ENCODE results near the gene EXOSC10. TPM values are rescaled to one million over a fixed set of nuclear protein-coding genes. Genes with fewer than 3 reads are reported as not detected.
"Not testable (repeated sequence)": the region's sequence is repeated elsewhere in the genome, so short reads cannot be mapped to it uniquely, and the experiment has no call there.

Gene EXOSC10
- total RNA-seq, 2 experiments from 2014 or later, result 80.9 to 93.2 TPM

GRCh38 chr1:11045428-11046269 lies 54.0 kb downstream of the EXOSC10 start:
- Mint-ChIP-seq H3K27ac (no peak overlapping the region), H3K9me3 (no peaks in the 10 kb centered on the region), H3K36me3 (no peaks in the 10 kb centered on the region), H3K27me3 (no peaks in the 10 kb centered on the region), H3K4me1 (no peaks in the 10 kb centered on the region), H3K4me3 (no peak overlapping the region)
- DNase-seq, result no peak

GRCh38 chr1:11044849-11045427 lies 54.7 kb downstream of the EXOSC10 start:
- H3K36me3 Mint-ChIP-seq, result no peaks in the 10 kb centered on the region
- H3K4me3 Mint-ChIP-seq, result no peak overlapping the region
- H3K4me1 Mint-ChIP-seq, result no peaks in the 10 kb centered on the region
- H3K27me3 Mint-ChIP-seq, result no peaks in the 10 kb centered on the region
- no peaks in the 10 kb centered on the region for H3K9me3 Mint-ChIP-seq
- H3K27ac Mint-ChIP-seq, result no peak overlapping the region
- DNase-seq, result no peak

- DNase-seq, result no peak
- H3K27ac Mint-ChIP-seq, result no peak overlapping the region
- H3K27me3 Mint-ChIP-seq, result no peaks in the 10 kb centered on the region
- no peaks in the 10 kb centered on the region for H3K4me1 Mint-ChIP-seq
- no peaks in the 10 kb centered on the region for H3K36me3 Mint-ChIP-seq
- H3K9me3 Mint-ChIP-seq, result no peaks in the 10 kb centered on the region
- no peak overlapping the region for H3K4me3 Mint-ChIP-seq
Observed at GRCh38 chr1:11044086-11044848, 55.4 kb downstream of the EXOSC10 start.

- Mint-ChIP-seq H3K9me3 (no peaks in the 10 kb centered on the region), H3K27ac (no peak overlapping the region), H3K27me3 (no peaks in the 10 kb centered on the region), H3K4me1 (no peaks in the 10 kb centered on the region), H3K4me3 (no peak overlapping the region), H3K36me3 (no peaks in the 10 kb centered on the region)
- DNase-seq, result no peak
Observed at GRCh38 chr1:11042995-11043874, 56.4 kb downstream of the EXOSC10 start.

GRCh38 chr1:11042065-11042464 lies 57.6 kb downstream of the EXOSC10 start:
- peaks cover 6% of the 10 kb centered on the region for H3K4me1 Mint-ChIP-seq
- no peaks in the 10 kb centered on the region for H3K9me3 Mint-ChIP-seq
- H3K27me3 Mint-ChIP-seq, result no peaks in the 10 kb centered on the region
- H3K27ac Mint-ChIP-seq, result no peak overlapping the region
- no peak overlapping the region for H3K4me3 Mint-ChIP-seq
- no peak for DNase-seq
- H3K36me3 Mint-ChIP-seq, result no peaks in the 10 kb centered on the region

- no peaks in the 10 kb centered on the region for H3K27me3 Mint-ChIP-seq
- no peaks in the 10 kb centered on the region for H3K36me3 Mint-ChIP-seq
- H3K4me1 Mint-ChIP-seq, result peaks cover 6% of the 10 kb centered on the region
- no peak overlapping the region for H3K27ac Mint-ChIP-seq
- no peaks in the 10 kb centered on the region for H3K9me3 Mint-ChIP-seq
- no peak for DNase-seq
- H3K4me3 Mint-ChIP-seq, result no peak overlapping the region
Observed at GRCh38 chr1:11041048-11041447, 58.6 kb downstream of the EXOSC10 start.

GRCh38 chr1:11040105-11040429 lies 59.6 kb downstream of the EXOSC10 start:
- not testable (repeated sequence) for H3K4me3 Mint-ChIP-seq, H3K4me1 Mint-ChIP-seq, H3K9me3 Mint-ChIP-seq, H3K27ac Mint-ChIP-seq, H3K36me3 Mint-ChIP-seq, DNase-seq, H3K27me3 Mint-ChIP-seq

GRCh38 chr1:11039351-11040104 lies 60.1 kb downstream of the EXOSC10 start:
- no peaks in the 10 kb centered on the region for H3K36me3 Mint-ChIP-seq
- H3K27me3 Mint-ChIP-seq, result no peaks in the 10 kb centered on the region
- H3K4me3 Mint-ChIP-seq, result no peak overlapping the region

GRCh38 chr1:11037740-11038182 lies 61.9 kb downstream of the EXOSC10 start:
- no peaks in the 10 kb centered on the region for H3K27me3 Mint-ChIP-seq
- no peak overlapping the region for H3K27ac Mint-ChIP-seq
- H3K9me3 Mint-ChIP-seq, result no peaks in the 10 kb centered on the region
- H3K36me3 Mint-ChIP-seq, result no peaks in the 10 kb centered on the region
- peak; percentile 84 for DNase-seq
- H3K4me3 Mint-ChIP-seq, result no peak overlapping the region
- H3K4me1 Mint-ChIP-seq, result peaks cover 6% of the 10 kb centered on the region

More at GRCh38 chr1:11039351-11040104, 60.1 kb downstream of the EXOSC10 start:
- H3K4me1 Mint-ChIP-seq, result peaks cover 6% of the 10 kb centered on the region
- H3K27ac Mint-ChIP-seq, result no peak overlapping the region
- no peak for DNase-seq
- no peaks in the 10 kb centered on the region for H3K9me3 Mint-ChIP-seq

GRCh38 chr1:11037019-11037739 lies 62.5 kb downstream of the EXOSC10 start:
- H3K4me1 Mint-ChIP-seq, H3K27me3 Mint-ChIP-seq, H3K36me3 Mint-ChIP-seq, H3K27ac Mint-ChIP-seq, H3K4me3 Mint-ChIP-seq, DNase-seq, H3K9me3 Mint-ChIP-seq: not testable (repeated sequence)

- H3K4me3 Mint-ChIP-seq, result no peak overlapping the region
- H3K27ac Mint-ChIP-seq, result no peak overlapping the region
- H3K27me3 Mint-ChIP-seq, result no peaks in the 10 kb centered on the region
- peaks cover 2% of the 10 kb centered on the region for H3K4me1 Mint-ChIP-seq
- DNase-seq, result no peak
- no peaks in the 10 kb centered on the region for H3K9me3 Mint-ChIP-seq
- no peaks in the 10 kb centered on the region for H3K36me3 Mint-ChIP-seq
Observed at GRCh38 chr1:11031624-11032262, 67.9 kb downstream of the EXOSC10 start.

- H3K4me1 Mint-ChIP-seq, result peaks cover 6% of the 10 kb centered on the region
- no peak overlapping the region for H3K27ac Mint-ChIP-seq
- H3K27me3 Mint-ChIP-seq, result no peaks in the 10 kb centered on the region
Observed at GRCh38 chr1:11030865-11031264, 68.8 kb downstream of the EXOSC10 start.

GRCh38 chr1:11028018-11028417 lies 71.7 kb downstream of the EXOSC10 start:
- Mint-ChIP-seq H3K27ac (peak overlapping the region; percentile 62), H3K9me3 (no peaks in the 10 kb centered on the region), H3K27me3 (no peaks in the 10 kb centered on the region), H3K4me3 (no peak overlapping the region), H3K4me1 (peaks cover 15% of the 10 kb centered on the region), H3K36me3 (peaks cover 13% of the 10 kb centered on the region)
- DNase-seq, result no peak

More at GRCh38 chr1:11030865-11031264, 68.8 kb downstream of the EXOSC10 start:
- H3K4me3 Mint-ChIP-seq, result no peak overlapping the region
- DNase-seq, result no peak
- H3K36me3 Mint-ChIP-seq, result peaks cover 4% of the 10 kb centered on the region
- no peaks in the 10 kb centered on the region for H3K9me3 Mint-ChIP-seq
